Upper lobe of left lung (tissue), 6 donors: ENCODE results near the gene PAMR1. TPM values are rescaled to one million over a fixed set of nuclear protein-coding genes. Genes with fewer than 3 reads are reported as not detected.

Source experiments
- ATAC-seq, 2 donors: fragments of 200-7000 bp; cut with Tn5 transposase; one replicate each; pipeline ENCODE4 v1.9.1; 2022; ENCODE audit warnings: mild to moderate bottlenecking in 2 of 2, moderate library complexity in 2 of 2; ENCODE audit not compliant: low FRiP score in 2 of 2
- DNase-seq, 2 donors: peaks; one replicate each; pipeline ENCODE4 v3.0.0-alpha.2; 2019 to 2020
- H3K27ac ChIP-seq, 4 donors: fragments of 200-600 bp; sonication (generic); one replicate each; pipeline ENCODE4 v1.5.1; 2016 to 2019
- H3K27me3 ChIP-seq, 4 donors: fragments of 200-600 bp; sonication (generic); one replicate each; pipeline ENCODE4 v1.5.1; 2017 to 2019
- H3K36me3 ChIP-seq, 4 donors: fragments of 200-600 bp; sonication (generic); one replicate each; pipeline ENCODE4 v1.5.1; 2016 to 2019
- H3K4me1 ChIP-seq, 4 donors: fragments of 200-600 bp; sonication (generic); one replicate each; pipeline ENCODE4 v1.5.1; 2018 to 2019
- H3K4me3 ChIP-seq, 4 donors: fragments of 200-600 bp; sonication (generic); one replicate each; pipeline ENCODE4 v1.5.1; 2017 to 2019; ENCODE audit warnings: mild to moderate bottlenecking in 2 of 4, moderate library complexity in 1 of 4
- H3K9me3 ChIP-seq, 4 donors: fragments of 200-600 bp; sonication (generic); one replicate each; pipeline ENCODE4 v1.5.1; 2018 to 2019
- CTCF ChIP-seq, 6 experiments: fragments of 450-650 bp in 4 of 6; fragments of 200-600 bp in 2 of 6; sonication (generic) in 2 of 6; IDR thresholded peaks; one replicate each; pipeline ENCODE4 v1.5.1; 2016 to 2019; ENCODE audit warnings: antibody characterized with exemption in 6 of 6
- EP300 ChIP-seq, 4 donors: sonication (generic); formaldehyde crosslinking; IDR thresholded peaks; one replicate each; pipeline ENCODE4 v1.5.1; 2017; ENCODE audit warnings: antibody characterized with exemption in 4 of 4, control low read depth in 2 of 4
- POLR2A ChIP-seq, 4 donors: fragments of 450-650 bp; IDR thresholded peaks; one replicate each; pipeline ENCODE4 v1.5.1; 2016 to 2017; ENCODE audit warnings: antibody characterized with exemption in 4 of 4, mild to moderate bottlenecking in 2 of 4
- POLR2AphosphoS5 ChIP-seq, 2 donors: sonication (generic); formaldehyde crosslinking; IDR thresholded peaks; one replicate each; pipeline ENCODE4 v1.5.1; 2017; ENCODE audit warnings: antibody characterized with exemption in 2 of 2
- WGBS, 2 donors: methylation state at CpG; one replicate each; pipeline ENCODE4 v1.1.5; 2017 to 2018; 5-methylcytosine and 5-hydroxymethylcytosine counted together
- total RNA-seq, 6 donors: library from RNA; depleted of rRNA in 4 of 6; stranded (reverse); fragments of >200 nt in 4 of 6; gene quantifications; one replicate each; pipeline versions ENCODE4 v1.1.0 to v1.2.1, GENCODE V29; 2016 to 2021
- donor health status: DM: no; HTN: no; CAD: no; lungs with moderate emphysema.
- donor health status: DM: no; HTN: yes; CAD: no; lungs with severe emphysema.

PAMR1 gene
- total RNA-seq, 6 donors from 2014 or later = 0.30 to 7.2 (median 4.3) TPM; not detected in 1

GRCh38 chr11:35463331-35463751, 62.1 kb downstream of the PAMR1 start:
- 76 to 83% methylated on average over 13 of the region's 13 CpGs for WGBS, 2 donors
- no peaks in the 10 kb centered on the region for H3K4me1 ChIP-seq
- H3K9me3 ChIP-seq = no peaks in the 10 kb centered on the region
- no peak overlapping the region for H3K4me3 ChIP-seq
- H3K27me3 ChIP-seq = no peaks in the 10 kb centered on the region
- H3K27ac ChIP-seq = no peak overlapping the region
- no peaks in the 10 kb centered on the region for H3K36me3 ChIP-seq
- no peak for ATAC-seq
- DNase-seq = no peak
- TF ChIP-seq CTCF (IDR thresholded peaks at IDR 0.05) (no peak), POLR2A (IDR thresholded peaks at IDR 0.05) (no peak), POLR2AphosphoS5 (IDR thresholded peaks at IDR 0.05) (no peak), EP300 (IDR thresholded peaks at IDR 0.05) (no peak)

- no peak overlapping the region for H3K27ac ChIP-seq
- no peaks in the 10 kb centered on the region for H3K36me3 ChIP-seq
- TF ChIP-seq POLR2A (IDR thresholded peaks at IDR 0.05) (no peak), POLR2AphosphoS5 (IDR thresholded peaks at IDR 0.05) (no peak), EP300 (IDR thresholded peaks at IDR 0.05) (no peak), CTCF (IDR thresholded peaks at IDR 0.05) (no peak)
- H3K4me3 ChIP-seq = no peak overlapping the region
- ATAC-seq (no peak), DNase-seq (no peak)
- H3K9me3 ChIP-seq = no peaks in the 10 kb centered on the region
- no peaks in the 10 kb centered on the region for H3K4me1 ChIP-seq
- no peaks in the 10 kb centered on the region for H3K27me3 ChIP-seq
- 70 to 90% methylated on average over 2 of the region's 2 CpGs for WGBS, 2 donors
Measured at GRCh38 chr11:35461917-35462538, 63.4 kb downstream of the PAMR1 start.

- DNase-seq = no peak
- no peaks in the 10 kb centered on the region for H3K36me3 ChIP-seq
- no peaks in the 10 kb centered on the region for H3K9me3 ChIP-seq
- H3K4me1 ChIP-seq = no peaks in the 10 kb centered on the region
- no peaks in the 10 kb centered on the region for H3K27me3 ChIP-seq
- peak overlapping the region in 2 of 4 donors; percentile 44 to 47 for H3K27ac ChIP-seq
- ATAC-seq = no peak
- WGBS, 2 donors = 81 to 89% methylated on average over 1 of the region's 1 CpG
- no peak for TF ChIP-seq POLR2A (IDR thresholded peaks at IDR 0.05)
- TF ChIP-seq CTCF (IDR thresholded peaks at IDR 0.05) = no peak
- no peak for TF ChIP-seq POLR2AphosphoS5 (IDR thresholded peaks at IDR 0.05)
- TF ChIP-seq EP300 (IDR thresholded peaks at IDR 0.05) = no peak
- H3K4me3 ChIP-seq = no peak overlapping the region
Measured at GRCh38 chr11:35459489-35459888, 65.9 kb downstream of the PAMR1 start.

DNA sequence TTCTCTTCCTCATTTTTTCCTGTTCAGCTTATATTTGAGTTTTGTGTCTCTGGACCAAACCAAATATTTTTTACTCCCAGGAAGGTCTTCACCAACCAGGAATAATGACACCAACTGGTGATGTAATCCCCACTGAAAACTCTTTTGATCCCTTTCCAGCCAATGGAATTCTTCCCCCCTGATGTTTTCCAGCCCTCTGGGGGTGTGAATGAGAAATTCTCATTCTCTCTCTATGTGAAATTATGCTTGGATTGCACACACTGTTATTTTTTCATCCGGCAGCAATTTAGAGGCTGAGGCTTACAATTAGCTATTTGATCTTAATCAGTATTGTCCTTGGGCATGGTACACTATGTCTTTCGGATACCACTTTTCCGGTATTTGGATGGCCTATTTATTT, 66.6 kb downstream of the PAMR1 start:
- Histone ChIP-seq H3K9me3 (no peaks in the 10 kb centered on the region), H3K36me3 (no peaks in the 10 kb centered on the region), H3K4me1 (no peaks in the 10 kb centered on the region), H3K27me3 (no peaks in the 10 kb centered on the region), H3K4me3 (no peak overlapping the region), H3K27ac (peak overlapping the region in 3 of 4 donors; percentile 24 to 47 (median 44))
- DNase-seq (no peak), ATAC-seq (peak in 1 of 2 donors; percentile 10)
- 69 to 79% methylated on average over 3 of the region's 3 CpGs for WGBS, 2 donors
- TF ChIP-seq EP300 (IDR thresholded peaks at IDR 0.05) (peak in 2 of 4 donors; percentile 45 to 72), CTCF (IDR thresholded peaks at IDR 0.05) (no peak)

DNA sequence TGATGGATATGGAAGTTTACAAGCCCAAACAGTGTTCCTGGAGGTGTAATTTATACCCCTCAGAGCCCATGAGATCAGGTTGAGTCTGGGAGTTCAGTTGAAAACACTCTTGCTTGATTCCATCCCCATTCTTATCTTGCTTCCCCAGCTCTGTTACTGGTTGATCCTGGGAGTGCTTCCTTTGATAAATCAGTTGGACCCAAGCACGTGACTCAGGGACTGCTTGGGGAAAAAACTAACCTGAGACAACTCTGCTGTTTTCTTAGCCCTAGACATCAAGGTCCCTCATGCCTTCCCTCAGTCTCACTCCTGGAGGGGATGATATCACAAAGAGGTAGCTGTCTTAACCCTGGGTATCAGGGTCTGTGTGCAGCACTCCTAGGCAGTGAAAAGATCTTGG, 71.1 kb downstream of the PAMR1 start:
- TF ChIP-seq POLR2AphosphoS5 (IDR thresholded peaks at IDR 0.05) (no peak), EP300 (IDR thresholded peaks at IDR 0.05) (no peak), POLR2A (IDR thresholded peaks at IDR 0.05) (no peak), CTCF (IDR thresholded peaks at IDR 0.05) (no peak)
- Histone ChIP-seq H3K9me3 (no peaks in the 10 kb centered on the region), H3K4me1 (no peaks in the 10 kb centered on the region), H3K27ac (no peak overlapping the region), H3K4me3 (no peak overlapping the region), H3K36me3 (no peaks in the 10 kb centered on the region), H3K27me3 (no peaks in the 10 kb centered on the region)
- DNase-seq (no peak), ATAC-seq (no peak)
- WGBS, 2 donors = 44 to 85% methylated on average over 1 of the region's 1 CpG
